ENCODE measurements around the gene ACTR1A. TPM values are rescaled to one million over a fixed set of nuclear protein-coding genes. Genes with fewer than 3 reads are reported as not detected.
A peak's percentile ranks its signal among the peaks of the same experiment; 100 is the strongest.

ACTR1A gene
- 172 TPM for total RNA-seq

DNA sequence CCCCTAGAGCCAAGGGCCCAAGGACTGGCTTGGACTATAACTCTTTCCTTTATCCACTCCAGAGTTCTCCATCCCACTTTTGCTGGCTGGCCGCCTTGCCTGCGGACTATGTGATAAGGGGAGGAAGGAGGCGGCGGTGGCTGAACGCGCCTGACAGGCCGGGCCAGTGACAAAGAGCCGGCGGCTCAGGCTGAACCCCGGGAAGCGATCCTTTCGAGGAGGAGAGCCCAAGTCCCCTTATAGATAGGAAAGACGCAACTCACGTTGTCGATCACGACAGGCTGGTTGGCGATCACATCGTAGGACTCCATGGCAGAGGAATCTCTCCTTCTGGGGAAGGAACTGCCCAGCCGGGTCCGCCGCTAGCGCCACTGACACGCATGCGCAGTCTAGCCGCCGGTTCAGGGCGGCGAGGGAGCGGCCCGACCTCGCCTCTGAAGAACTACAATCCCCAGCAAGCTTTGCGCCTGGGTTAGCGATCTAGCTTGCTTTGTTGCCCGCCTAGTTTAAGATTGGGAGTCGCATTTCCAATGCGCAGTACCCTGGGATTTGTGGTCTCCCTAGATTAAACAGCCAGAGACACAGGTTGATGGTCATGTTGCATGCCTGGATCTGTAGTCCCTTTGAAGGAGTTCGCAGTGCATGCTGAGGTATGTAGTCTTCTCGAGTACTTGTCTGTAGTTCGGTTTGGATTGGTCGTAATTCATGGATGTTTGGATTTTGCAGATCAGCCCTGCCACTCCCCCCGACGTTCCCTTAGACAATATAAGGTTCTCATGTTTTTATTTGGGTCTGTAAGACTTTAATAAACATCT is at the start of gene ACTR1A:
Gene ACTR1A (minus strand): TSS at position 376 of the 815 bp plus-strand sequence. CDS start 65 bp downstream, at position 311.

DNA sequence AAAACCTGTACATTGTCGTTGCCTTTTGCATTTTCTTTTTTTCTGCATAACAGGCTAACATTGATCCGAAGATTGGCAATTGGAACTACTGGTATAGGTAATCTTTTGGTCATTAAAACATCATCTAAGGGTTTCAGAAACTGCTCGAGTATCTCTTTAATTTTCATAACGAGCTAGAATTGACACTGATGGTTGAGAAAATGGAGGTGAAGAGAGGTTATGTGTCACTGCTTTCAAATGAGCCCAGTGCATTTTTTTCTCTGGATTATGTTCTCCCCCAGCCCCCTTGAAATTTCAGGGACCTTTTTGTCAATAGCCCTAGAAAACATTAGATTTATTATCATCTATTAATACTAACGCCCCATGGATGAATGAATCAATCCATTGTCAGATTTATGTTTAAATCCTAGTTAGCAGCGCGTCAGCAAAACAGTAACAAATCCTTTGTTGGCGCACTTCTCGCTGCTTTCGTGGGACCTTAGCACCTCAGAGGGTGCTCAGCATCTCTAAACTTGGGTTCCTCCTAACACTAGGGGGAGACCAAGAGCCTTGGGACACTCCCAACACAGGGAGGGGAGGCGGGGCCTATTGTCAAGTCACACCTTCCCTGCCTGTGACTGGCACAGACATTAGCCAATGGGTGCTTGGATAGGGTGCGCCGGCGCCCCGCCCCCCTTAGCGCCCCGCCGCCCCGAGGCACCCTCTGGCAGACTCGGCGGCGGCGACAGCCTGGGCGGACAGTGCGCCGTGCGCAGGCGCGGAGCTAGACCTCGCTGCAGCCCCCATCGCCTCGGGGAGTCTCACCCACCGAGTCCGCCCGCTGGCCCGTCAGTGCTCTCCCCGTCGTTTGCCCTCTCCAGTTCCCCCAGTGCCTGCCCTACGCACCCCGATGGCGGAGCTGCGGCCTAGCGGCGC is 1.0 kb upstream of the ACTR1A start, which contains the start of gene SUFU:
Gene SUFU (plus strand): TSS at position 709 of the 915 bp plus-strand sequence. CDS start 181 bp downstream, at position 890.

DNA sequence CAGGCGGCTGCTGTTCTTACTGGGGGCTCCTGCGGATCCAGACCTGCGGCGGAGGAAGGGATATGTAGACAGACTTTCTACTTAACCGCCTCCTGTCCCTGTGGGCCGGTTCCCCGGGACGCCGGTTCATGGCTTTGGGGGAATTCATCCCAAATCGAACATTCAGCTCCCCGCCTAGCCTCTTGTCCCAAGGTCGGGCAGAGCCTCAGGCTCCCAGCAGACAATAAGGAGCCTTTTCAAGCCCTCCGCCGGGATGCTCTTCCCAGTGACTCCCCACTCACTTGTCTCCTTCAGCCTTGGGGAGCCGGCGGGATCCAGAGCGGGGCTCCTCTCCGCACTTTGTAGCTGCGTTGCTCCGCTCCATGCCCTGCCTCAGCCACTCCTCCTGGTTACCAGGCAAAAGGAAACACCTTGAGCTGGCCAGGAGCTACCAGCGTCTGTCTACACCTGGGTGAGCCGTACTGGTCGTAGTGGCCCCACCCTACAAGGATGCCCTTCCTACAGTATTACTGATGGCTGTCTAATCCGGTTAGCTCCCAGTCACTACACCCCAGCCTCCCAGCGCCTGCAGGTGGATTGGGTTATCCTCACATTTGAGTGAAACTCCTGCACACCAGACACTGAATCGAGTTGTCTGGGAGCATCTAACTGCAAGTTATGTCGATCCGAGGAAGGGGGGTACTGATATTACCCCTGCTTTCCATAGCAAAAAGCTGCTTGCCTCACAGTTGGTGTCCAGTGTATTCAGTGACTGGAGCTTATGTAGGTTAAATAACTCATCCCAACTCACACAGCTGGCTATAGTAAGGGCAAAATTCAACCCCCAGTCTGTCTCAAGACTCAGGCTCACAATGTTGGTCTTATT is 51.2 kb downstream of the ACTR1A start, which contains the start of gene C10orf95:
Gene C10orf95 (minus strand): TSS at position 439 of the 865 bp plus-strand sequence. CDS start 450 bp downstream, outside the sequence.

DNA sequence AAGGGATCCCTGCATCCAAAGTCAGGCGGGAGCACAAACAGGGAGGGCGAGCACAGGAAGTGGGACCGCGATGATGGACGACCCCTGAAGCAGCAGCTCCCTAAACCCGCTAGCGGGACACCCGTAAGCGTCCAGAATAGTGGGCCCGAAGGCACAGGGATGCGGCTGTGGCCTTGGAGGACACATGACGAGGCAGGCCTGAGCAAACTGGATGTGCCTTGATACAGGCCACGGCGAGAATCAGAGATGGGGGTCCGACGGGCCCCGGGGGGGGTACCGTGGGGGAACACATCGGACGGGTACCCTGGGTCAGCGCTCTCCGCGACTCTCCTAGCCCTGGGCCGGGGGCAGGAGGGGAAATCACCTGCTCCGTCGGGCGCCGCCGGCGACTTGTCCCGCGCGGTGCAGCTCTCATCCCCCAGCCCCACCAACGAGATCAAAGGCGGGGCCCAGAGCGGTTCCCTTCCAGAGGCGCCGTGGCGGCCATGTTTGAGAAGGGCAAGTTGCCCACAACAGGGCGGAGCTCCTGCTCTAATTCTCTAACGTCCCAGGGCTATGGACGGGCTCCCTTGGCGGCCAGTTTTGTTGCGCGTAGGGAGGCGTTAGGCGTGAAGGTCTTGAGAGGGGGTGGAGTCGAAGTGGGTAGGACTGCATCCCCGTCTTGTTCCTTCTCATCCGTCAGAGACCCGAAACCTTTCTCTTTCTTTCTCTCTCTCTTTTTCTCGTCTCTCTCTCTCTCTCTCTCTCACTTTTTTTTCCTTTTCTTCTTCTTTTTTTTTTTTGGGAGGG is 70.2 kb downstream of the ACTR1A start, which contains the start of gene CUEDC2:
Gene CUEDC2 (minus strand): TSS at position 413 of the 789 bp plus-strand sequence. CDS start 7,386 bp downstream, outside the sequence.

Small RNAs within 50 kb of the gene (small RNA-seq; reads per million reads assigned to genes)
- 239 reads per million, percentile 96 among the genes with 10 or more reads in this experiment for gene MIR146B (ENCODE audit: low replicate concordance)

Other genes starting within 250 kb of the ACTR1A start
- gene NFKB2, start 107.0 kb downstream of the ACTR1A start, total RNA-seq: 1.6 TPM
- gene PSD, start 83.9 kb downstream of the ACTR1A start, total RNA-seq: 124 TPM
- 9.4 TPM for gene FBXL15, start 81.9 kb downstream of the ACTR1A start, total RNA-seq
- 48.2 TPM for gene CUEDC2, start 70.1 kb downstream of the ACTR1A start, total RNA-seq
- gene C10orf95, start 51.2 kb downstream of the ACTR1A start, total RNA-seq: not detected
- 7.5 TPM for gene SUFU, start 1.3 kb upstream of the ACTR1A start, total RNA-seq
- gene TRIM8, start 141.8 kb upstream of the ACTR1A start, total RNA-seq: 34.1 TPM
- 27.5 TPM for gene ARL3, start 211.7 kb upstream of the ACTR1A start, total RNA-seq
- gene SFXN2, start 211.9 kb upstream of the ACTR1A start, total RNA-seq: 11.0 TPM
- 21.3 TPM for gene WBP1L, start 241.2 kb upstream of the ACTR1A start, total RNA-seq